Coronary artery (tissue), 2 donors: ENCODE results near the gene CCDC92B.
A peak's percentile ranks its signal among the peaks of the same experiment; 100 is the strongest.

Experiments used
- DNase-seq: peaks from one replicate; pipeline ENCODE4 v3.0.0-alpha.2; 2017; ENCODE audit warnings: low spot score
- H3K27ac ChIP-seq, 2 donors: fragments of 200-600 bp; sonication (generic); one replicate each; pipeline ENCODE4 v1.5.1; 2016 to 2019
- H3K4me3 ChIP-seq: fragments of 200-600 bp; sonication (generic); 2 replicates; pipeline ENCODE4 v1.5.1; 2016; ENCODE audit warnings: mild to moderate bottlenecking, moderate library complexity
- CTCF ChIP-seq: fragments of 200-600 bp; sonication (generic); IDR thresholded peaks from one replicate; pipeline ENCODE4 v1.5.1; 2019; ENCODE audit warnings: antibody characterized with exemption

Gene CCDC92B

GRCh38 chr17:2706911-2707510 lies 42.4 kb downstream of the CCDC92B start:
- no peak for TF ChIP-seq CTCF
- peak overlapping the region in 1 of 2 donors; percentile 34 for H3K27ac ChIP-seq
- no peak for DNase-seq
- H3K4me3 ChIP-seq, result peak overlapping the region; percentile 53

- Histone ChIP-seq H3K27ac (no peak overlapping the region), H3K4me3 (no peak overlapping the region)
- no peak for DNase-seq
- no peak for TF ChIP-seq CTCF
These were observed 43.3 kb downstream of the CCDC92B start for GRCh38 chr17:2705888-2706795.

GRCh38 chr17:2705263-2705662 lies 44.2 kb downstream of the CCDC92B start:
- H3K27ac ChIP-seq, result no peak overlapping the region
- no peak overlapping the region for H3K4me3 ChIP-seq
- DNase-seq, result no peak
- TF ChIP-seq CTCF, result no peak

- DNase-seq, result no peak
- Histone ChIP-seq H3K27ac (no peak overlapping the region), H3K4me3 (no peak overlapping the region)
- no peak for TF ChIP-seq CTCF
These were observed 44.6 kb downstream of the CCDC92B start for GRCh38 chr17:2704890-2705248.

- Histone ChIP-seq H3K27ac (no peak overlapping the region), H3K4me3 (no peak overlapping the region)
- peak; percentile 72 for DNase-seq
- no peak for TF ChIP-seq CTCF
These were observed 45.2 kb downstream of the CCDC92B start for GRCh38 chr17:2704031-2704889.

- H3K27ac ChIP-seq, result no peak overlapping the region
- no peak overlapping the region for H3K4me3 ChIP-seq
- TF ChIP-seq CTCF, result no peak
- peak; percentile 65 for DNase-seq
These were observed 45.8 kb downstream of the CCDC92B start for GRCh38 chr17:2703606-2704005.
